Spleen (tissue), 11 donors: ENCODE data around the gene IFT43. TPM values are rescaled to one million over a fixed set of nuclear protein-coding genes. Genes with fewer than 3 reads are reported as not detected.
"Not testable (repeated sequence)": the region's sequence is repeated elsewhere in the genome, so short reads cannot be mapped to it uniquely, and the experiment has no call there.

Source experiments
- DNase-seq: peaks from one replicate; pipeline ENCODE4 v3.0.0-alpha.2; 2020
- H3K27ac ChIP-seq, 8 donors: fragments of 200-600 bp; sonication (generic) in 7 of 8; 1 replicate in 4 of 8; 2 replicates in 4 of 8; pipeline versions ENCODE4 v1.5.0 to v1.8.0; 2016 to 2021; ENCODE audit warnings: inconsistent platforms in 4 of 8, mild to moderate bottlenecking in 4 of 8, moderate library complexity in 1 of 8
- H3K27me3 ChIP-seq, 7 donors: fragments of 200-600 bp; sonication (generic) in 6 of 7; replicated peaks in 1 of 7; 1 replicate in 4 of 7; 2 replicates in 3 of 7; pipeline versions ENCODE4 v1.5.0 to v1.8.0; 2016 to 2021; ENCODE audit warnings: inconsistent platforms in 3 of 7, mild to moderate bottlenecking in 1 of 7
- H3K36me3 ChIP-seq, 6 donors: fragments of 200-600 bp; sonication (generic) in 5 of 6; 1 replicate in 4 of 6; 2 replicates in 2 of 6; pipeline versions ENCODE4 v1.5.0 to v1.8.0; 2016 to 2021; ENCODE audit warnings: inconsistent platforms in 2 of 6
- H3K4me1 ChIP-seq, 6 donors: fragments of 200-600 bp; sonication (generic) in 5 of 6; 1 replicate in 3 of 6; 2 replicates in 3 of 6; pipeline versions ENCODE4 v1.5.0 to v1.8.0; 2016 to 2021; ENCODE audit warnings: inconsistent platforms in 3 of 6
- H3K4me3 ChIP-seq, 8 donors: fragments of 200-600 bp; sonication (generic) in 7 of 8; 1 replicate in 4 of 8; 2 replicates in 4 of 8; pipeline versions ENCODE4 v1.5.0 to v1.8.0; 2016 to 2021; ENCODE audit warnings: inconsistent platforms in 4 of 8, mild to moderate bottlenecking in 4 of 8, moderate library complexity in 2 of 8
- H3K9me3 ChIP-seq, 8 donors: fragments of 200-600 bp; sonication (generic) in 7 of 8; 1 replicate in 4 of 8; 2 replicates in 4 of 8; pipeline versions ENCODE4 v1.5.0 to v1.8.0; 2016 to 2021; ENCODE audit warnings: inconsistent platforms in 4 of 8
- CTCF ChIP-seq, 11 experiments: fragments of 200-600 bp in 7 of 11; fragments of 450-650 bp in 4 of 11; sonication (generic) in 4 of 11; IDR thresholded peaks in 8 of 11; conservative IDR thresholded peaks in 3 of 11; 1 replicate in 7 of 11; 2 replicates in 4 of 11; pipeline versions ENCODE4 v1.4.0 to v1.8.0; 2016 to 2021; ENCODE audit warnings: antibody characterized with exemption in 11 of 11, inconsistent platforms in 4 of 11, mild to moderate bottlenecking in 1 of 11
- POLR2A ChIP-seq, 3 donors: fragments of 450-650 bp; IDR thresholded peaks; one replicate each; pipeline ENCODE4 v1.5.1; 2017; ENCODE audit warnings: antibody characterized with exemption in 3 of 3, mild to moderate bottlenecking in 1 of 3
- POLR2AphosphoS5 ChIP-seq, 3 donors: sonication (generic); formaldehyde crosslinking; IDR thresholded peaks; one replicate each; pipeline ENCODE4 v1.5.1; 2017; ENCODE audit warnings: antibody characterized with exemption in 3 of 3
- WGBS, 5 donors: extraction: QIAGEN DNeasy Blood & Tissue Kit in 3 of 5; methylation state at CpG; one replicate each; pipeline versions ENCODE4 v1.1.5 to v1.1.7; 2013 to 2018; 5-methylcytosine and 5-hydroxymethylcytosine counted together
- intact Hi-C: fragments of 100-400 bp; cut with DNase I; formaldehyde crosslinking; loops from one replicate; pipeline ENCODE4 v1.15.0; 2023; ENCODE audit warnings: low total_unique reads
- polyA plus RNA-seq, 3 donors: library from polyadenylated mRNA; stranded (reverse); fragments of 200-250 nt; gene quantifications; one replicate each; pipeline ENCODE4 v1.2.1, GENCODE V29; 2013
- total RNA-seq, 7 donors: library from RNA; depleted of rRNA in 3 of 7; stranded (reverse); fragments of >200 nt in 3 of 7; fragmentation: NEBNext Ultra II Directional in 4 of 7; extraction: Animal tissue kit (Norgen Biotek cat#: 25700) in 4 of 7; gene quantifications; one replicate each; pipeline versions ENCODE4 v1.1.0 to v1.2.1, GENCODE V29; 2016 to 2021
- donor health status: healthy with polysubstance abuse.
- donor health status: DM: no; HTN: no; CAD: no; lungs with moderate emphysema.
- donor health status: DM: no; HTN: no; CAD: no.
- donor health status: Bipolar disorder and iron deficiency.
- donor health status: healthy.
- donor health status: DM: no; HTN: no; CAD: no.
- donor health status: DM: yes; HTN: yes; CAD: no.

Gene IFT43
- total and polyA plus RNA-seq, 10 donors, result 19.8 to 39.9 (median 27.4) TPM

- H3K4me1 ChIP-seq, result no peaks in the 10 kb centered on the region
- peaks cover 0 to 92% (median 29%) of the 10 kb centered on the region in 6 donors for H3K36me3 ChIP-seq
- 92 to 96% (median 93%) methylated on average over 1 of the region's 1 CpG for WGBS, 5 donors
- H3K4me3 ChIP-seq, result no peak overlapping the region
- DNase-seq, result no peak
- TF ChIP-seq POLR2A (IDR thresholded peaks at IDR 0.05) (no peak), POLR2AphosphoS5 (IDR thresholded peaks at IDR 0.05) (no peak), CTCF (IDR thresholded peaks at IDR 0.05 in 8 of 11, conservative IDR thresholded peaks at IDR 0.05 in 3 of 11) (no peak)
- intact Hi-C loops, result no loop called here
- no peak overlapping the region for H3K27ac ChIP-seq
- no peaks in the 10 kb centered on the region for H3K27me3 ChIP-seq
- H3K9me3 ChIP-seq, result peaks cover 0 to 27% (median 23%) of the 10 kb centered on the region in 8 donors
Measured at GRCh38 chr14:76007379-76007778, 21.8 kb downstream of the IFT43 start.

- TF ChIP-seq CTCF (IDR thresholded peaks at IDR 0.05 in 8 of 11, conservative IDR thresholded peaks at IDR 0.05 in 3 of 11) (no peak), POLR2AphosphoS5 (IDR thresholded peaks at IDR 0.05) (no peak), POLR2A (IDR thresholded peaks at IDR 0.05) (no peak)
- Histone ChIP-seq H3K9me3 (peaks cover 0 to 27% (median 23%) of the 10 kb centered on the region in 8 donors), H3K27me3 (no peaks in the 10 kb centered on the region), H3K4me3 (no peak overlapping the region), H3K4me1 (no peaks in the 10 kb centered on the region), H3K27ac (no peak overlapping the region), H3K36me3 (peaks cover 0 to 95% (median 31%) of the 10 kb centered on the region in 6 donors)
- intact Hi-C loops, result no loop called here
- WGBS, 5 donors, result 90 to 99% (median 98%) methylated on average over 2 of the region's 2 CpGs
- DNase-seq, result no peak
Measured at GRCh38 chr14:76007852-76008251, 22.3 kb downstream of the IFT43 start.

- H3K27ac ChIP-seq, H3K4me3 ChIP-seq, H3K27me3 ChIP-seq, intact Hi-C loops, H3K4me1 ChIP-seq, DNase-seq: not testable (repeated sequence)
- H3K9me3 ChIP-seq, result peaks cover 0 to 12% (median 10%) of the 10 kb centered on the region in 8 donors
- WGBS, 5 donors, result 69 to 100% (median 89%) methylated on average over 3 of the region's 3 CpGs
- peaks cover 0 to 95% (median 26%) of the 10 kb centered on the region in 6 donors for H3K36me3 ChIP-seq
Measured at GRCh38 chr14:76009627-76010026, 24.1 kb downstream of the IFT43 start.

- Histone ChIP-seq H3K4me1 (no peaks in the 10 kb centered on the region), H3K27me3 (no peaks in the 10 kb centered on the region), H3K4me3 (no peak overlapping the region), H3K9me3 (no peaks in the 10 kb centered on the region), H3K36me3 (peaks cover 0 to 83% (median 10%) of the 10 kb centered on the region in 6 donors), H3K27ac (peak overlapping the region in 6 of 8 donors; percentile 34 to 59 (median 37))
- TF ChIP-seq CTCF (IDR thresholded peaks at IDR 0.05 in 8 of 11, conservative IDR thresholded peaks at IDR 0.05 in 3 of 11) (no peak), POLR2A (IDR thresholded peaks at IDR 0.05) (no peak), POLR2AphosphoS5 (IDR thresholded peaks at IDR 0.05) (no peak)
- DNase-seq, result no peak
- intact Hi-C loops, result no loop called here
Measured at GRCh38 chr14:76011930-76012329, 26.4 kb downstream of the IFT43 start.

GRCh38 chr14:76012354-76012753, 26.8 kb downstream of the IFT43 start:
- no peaks in the 10 kb centered on the region for H3K27me3 ChIP-seq
- peaks cover 0 to 83% (median 10%) of the 10 kb centered on the region in 6 donors for H3K36me3 ChIP-seq
- DNase-seq, result no peak
- intact Hi-C loops, result no loop called here
- 80 to 86% (median 86%) methylated on average over 9 of the region's 9 CpGs for WGBS, 5 donors
- H3K27ac ChIP-seq, result peak overlapping the region in 7 of 8 donors; percentile 37 to 73 (median 66)
- no peaks in the 10 kb centered on the region for H3K4me1 ChIP-seq
- TF ChIP-seq POLR2AphosphoS5 (IDR thresholded peaks at IDR 0.05), result peak in 2 of 3 donors; percentile 57 to 72
- no peak for TF ChIP-seq POLR2A (IDR thresholded peaks at IDR 0.05)
- TF ChIP-seq CTCF (IDR thresholded peaks at IDR 0.05 in 8 of 11, conservative IDR thresholded peaks at IDR 0.05 in 3 of 11), result peak in 3 of 11 experiments; percentile 7 to 14 (median 8)
- no peak overlapping the region for H3K4me3 ChIP-seq
- H3K9me3 ChIP-seq, result no peaks in the 10 kb centered on the region
